ENCODE measurements around the gene ADAMTS12. TPM values are rescaled to one million over a fixed set of nuclear protein-coding genes. Genes with fewer than 3 reads are reported as not detected.

ADAMTS12 gene
- total RNA-seq, 4 donors from 2014 or later, result 0.60 to 4.1 (median 1.3) TPM

- TF ChIP-seq EP300 (IDR thresholded peaks at IDR 0.05; ENCODE audit: low read depth), result no peak
- no peak for TF ChIP-seq CTCF (IDR thresholded peaks at IDR 0.05)
- TF ChIP-seq POLR2AphosphoS5 (IDR thresholded peaks at IDR 0.05), result no peak
- TF ChIP-seq POLR2A (IDR thresholded peaks at IDR 0.05), result no peak
- in situ Hi-C loops (cut with MboI; ENCODE audit: low pct_ligation_motif_present in 1 of 4, low pct_unique_long_range_greater_than_20kb in 1 of 4, low sequenced_read_pairs in 3 of 4), result no loop called here
- DNase-seq, result no peak
- H3K4me3 ChIP-seq, result no peak overlapping the region
- no peaks in the 10 kb centered on the region for H3K9me3 ChIP-seq
- H3K36me3 ChIP-seq, result no peaks in the 10 kb centered on the region
- H3K4me1 ChIP-seq, result no peaks in the 10 kb centered on the region
- H3K27me3 ChIP-seq, result no peaks in the 10 kb centered on the region
- WGBS, 2 donors (ENCODE audit: low coverage in 1 of 2), result 91 to 95% methylated on average over 4 to 7 of the region's 7 CpGs
- intact Hi-C loops (cut with DNase I; ENCODE audit: low total_unique reads), result no loop called here
- H3K27ac ChIP-seq, result no peak overlapping the region
Measured at GRCh38 chr5:33482335-33482734, 409.5 kb downstream of the ADAMTS12 start.

- in situ Hi-C loops (cut with MboI; ENCODE audit: low pct_ligation_motif_present in 1 of 4, low pct_unique_long_range_greater_than_20kb in 1 of 4, low sequenced_read_pairs in 3 of 4), result no loop called here
- TF ChIP-seq POLR2A (IDR thresholded peaks at IDR 0.05) (no peak), CTCF (IDR thresholded peaks at IDR 0.05) (no peak), EP300 (IDR thresholded peaks at IDR 0.05; ENCODE audit: low read depth) (no peak), POLR2AphosphoS5 (IDR thresholded peaks at IDR 0.05) (no peak)
- WGBS, 2 donors (ENCODE audit: low coverage in 1 of 2), result no CpG with 5 or more reads among the region's 2 CpGs
- H3K27me3 ChIP-seq, result no peaks in the 10 kb centered on the region
- no peaks in the 10 kb centered on the region for H3K4me1 ChIP-seq
- H3K9me3 ChIP-seq, result no peaks in the 10 kb centered on the region
- no peak overlapping the region for H3K27ac ChIP-seq
- intact Hi-C loops (cut with DNase I; ENCODE audit: low total_unique reads), result no loop called here
- no peaks in the 10 kb centered on the region for H3K36me3 ChIP-seq
- no peak overlapping the region for H3K4me3 ChIP-seq
- DNase-seq, result no peak
Measured at GRCh38 chr5:33480876-33481275, 410.9 kb downstream of the ADAMTS12 start.

GRCh38 chr5:33479311-33479710, 412.5 kb downstream of the ADAMTS12 start:
- in situ Hi-C loops (cut with MboI; ENCODE audit: low pct_ligation_motif_present in 1 of 4, low pct_unique_long_range_greater_than_20kb in 1 of 4, low sequenced_read_pairs in 3 of 4), result no loop called here
- Histone ChIP-seq H3K27ac (no peak overlapping the region), H3K4me1 (no peaks in the 10 kb centered on the region), H3K9me3 (no peaks in the 10 kb centered on the region), H3K36me3 (peaks cover 0 to 12% (median 4%) of the 10 kb centered on the region in 4 donors), H3K4me3 (no peak overlapping the region), H3K27me3 (no peaks in the 10 kb centered on the region)
- no peak for TF ChIP-seq CTCF (IDR thresholded peaks at IDR 0.05)
- no peak for TF ChIP-seq EP300 (IDR thresholded peaks at IDR 0.05; ENCODE audit: low read depth)
- no peak for TF ChIP-seq POLR2AphosphoS5 (IDR thresholded peaks at IDR 0.05)
- no peak for TF ChIP-seq POLR2A (IDR thresholded peaks at IDR 0.05)
- WGBS, 2 donors (ENCODE audit: low coverage in 1 of 2), result 97 to 100% methylated on average over 1 to 3 of the region's 3 CpGs
- DNase-seq, result no peak
- intact Hi-C loops (cut with DNase I; ENCODE audit: low total_unique reads), result loop anchor here (10.0 kb wide), 1 partner anchor 285 kb away; no protein-coding TSS in a partner anchor

GRCh38 chr5:33477816-33478215, 414.0 kb downstream of the ADAMTS12 start:
- WGBS, 2 donors (ENCODE audit: low coverage in 1 of 2), result 98 to 100% methylated on average over 1 to 2 of the region's 2 CpGs
- H3K36me3 ChIP-seq, result peaks cover 0 to 15% (median 5%) of the 10 kb centered on the region in 4 donors
- no peaks in the 10 kb centered on the region for H3K4me1 ChIP-seq
- no peak overlapping the region for H3K27ac ChIP-seq
- no peak overlapping the region for H3K4me3 ChIP-seq
- TF ChIP-seq POLR2AphosphoS5 (IDR thresholded peaks at IDR 0.05), result no peak
- TF ChIP-seq CTCF (IDR thresholded peaks at IDR 0.05), result no peak
- no peak for TF ChIP-seq POLR2A (IDR thresholded peaks at IDR 0.05)
- no peak for TF ChIP-seq EP300 (IDR thresholded peaks at IDR 0.05; ENCODE audit: low read depth)
- H3K9me3 ChIP-seq, result no peaks in the 10 kb centered on the region
- no peak for DNase-seq
- in situ Hi-C loops (cut with MboI; ENCODE audit: low pct_ligation_motif_present in 1 of 4, low pct_unique_long_range_greater_than_20kb in 1 of 4, low sequenced_read_pairs in 3 of 4), result no loop called here
- intact Hi-C loops (cut with DNase I; ENCODE audit: low total_unique reads), result loop anchor here (10.0 kb wide), 1 partner anchor 287 kb away; no protein-coding TSS in a partner anchor
- no peaks in the 10 kb centered on the region for H3K27me3 ChIP-seq

Measured in transverse colon (tissue), 4 donors.